Thoracic aorta endothelial cell (primary cell): ENCODE data around the gene EIF2AK2. TPM values are rescaled to one million over a fixed set of nuclear protein-coding genes. Genes with fewer than 3 reads are reported as not detected.

Experiments
- total RNA-seq: library from RNA; depleted of rRNA; stranded (reverse); fragments of >200 nt; gene quantifications from 2 replicates; pipeline ENCODE4 v1.2.3, GENCODE V29; 2012

The EIF2AK2 gene
- total RNA-seq, result 45.6 and 53.0 TPM in 2 replicates

GRCh38 chr2:37156857-37157714 lies at the start of gene EIF2AK2:
Gene EIF2AK2, minus strand, starts transcription at chr2:37156980. Its CDS starts 9,174 bp downstream, at chr2:37147806.

GRCh38 chr2:37196320-37197195 lies 39.8 kb upstream of the EIF2AK2 start, which contains the start of gene CEBPZOS:
Gene CEBPZOS, plus strand, starts transcription at chr2:37196496. Its CDS starts 3,209 bp downstream, at chr2:37199705.

GRCh38 chr2:37188570-37188969 lies 31.8 kb upstream of the EIF2AK2 start, which contains the start of gene SULT6B1:
Gene SULT6B1, minus strand, starts transcription at chr2:37188670. Its CDS starts 30 bp downstream, at chr2:37188640.

GRCh38 chr2:37083873-37084794 lies 72.6 kb downstream of the EIF2AK2 start, which contains the start of the genes GPATCH11 and HEATR5B:
Gene GPATCH11, plus strand, starts transcription at chr2:37084518. Its CDS starts 3,864 bp downstream, at chr2:37088382.
Gene HEATR5B, minus strand, starts transcription at chr2:37084372. Its CDS starts 958 bp downstream, at chr2:37083414.

Other genes with a start within 250 kb of the EIF2AK2 start
- gene STRN, start 190.4 kb downstream of the EIF2AK2 start, total RNA-seq, result 36.7 and 46.8 TPM in 2 replicates
- 42.4 and 43.7 TPM in 2 replicates for gene HEATR5B, start 72.6 kb downstream of the EIF2AK2 start, total RNA-seq
- gene GPATCH11, start 72.5 kb downstream of the EIF2AK2 start, total RNA-seq, result 14.5 and 15.1 TPM in 2 replicates
- not detected in 2 replicates for gene SULT6B1, start 31.7 kb upstream of the EIF2AK2 start, total RNA-seq
- 30.2 and 41.1 TPM in 2 replicates for gene CEBPZOS, start 39.5 kb upstream of the EIF2AK2 start, total RNA-seq
- 67.4 and 67.8 TPM in 2 replicates for gene CEBPZ, start 74.6 kb upstream of the EIF2AK2 start, total RNA-seq
- 16.1 and 17.1 TPM in 2 replicates for gene NDUFAF7, start 74.7 kb upstream of the EIF2AK2 start, total RNA-seq
- 106 and 112 TPM in 2 replicates for gene PRKD3, start 167.9 kb upstream of the EIF2AK2 start, total RNA-seq
- 15.2 and 43.1 TPM in 2 replicates for gene QPCT, start 187.7 kb upstream of the EIF2AK2 start, total RNA-seq